Liver (tissue), 9 donors: ENCODE results near the gene PVALEF. TPM values are rescaled to one million over a fixed set of nuclear protein-coding genes. Genes with fewer than 3 reads are reported as not detected.

ENCODE experiments used
- DNase-seq: peaks from one replicate; pipeline ENCODE4 v3.0.0-alpha.2; 2017; ENCODE audit warnings: low spot score
- H3K27ac ChIP-seq, 2 donors: one replicate each; pipeline ENCODE4 v1.7.0; 2013; ENCODE audit warnings: inconsistent platforms in 2 of 2, low read length in 2 of 2, control low read depth in 1 of 2, low read depth in 1 of 2, mild to moderate bottlenecking in 1 of 2
- H3K27me3 ChIP-seq, 4 donors: one replicate each; pipeline versions ENCODE4 v1.6.1 to v1.7.0; 2013; ENCODE audit warnings: low read length in 3 of 4, inconsistent platforms in 1 of 4, mild to moderate bottlenecking in 1 of 4, moderate library complexity in 1 of 4; ENCODE audit not compliant: control insufficient read depth in 4 of 4, insufficient read depth in 4 of 4
- H3K36me3 ChIP-seq, 4 donors: one replicate each; pipeline versions ENCODE4 v1.6.1 to v1.7.0; 2013; ENCODE audit warnings: low read length in 3 of 4, mild to moderate bottlenecking in 3 of 4, low read depth in 1 of 4, moderate library complexity in 1 of 4; ENCODE audit not compliant: control insufficient read depth in 4 of 4, insufficient read depth in 3 of 4
- H3K4me1 ChIP-seq, 4 donors: one replicate each; pipeline versions ENCODE4 v1.6.1 to v1.7.0; 2013; ENCODE audit warnings: low read length in 3 of 4, mild to moderate bottlenecking in 3 of 4, moderate library complexity in 1 of 4; ENCODE audit not compliant: control insufficient read depth in 4 of 4, insufficient read depth in 4 of 4
- H3K4me3 ChIP-seq, 3 donors: one replicate each; pipeline versions ENCODE4 v1.6.1 to v1.7.0; 2013; ENCODE audit warnings: low read length in 3 of 3, control low read depth in 1 of 3, low read depth in 1 of 3, mild to moderate bottlenecking in 1 of 3
- H3K9ac ChIP-seq, 2 donors: one replicate each; pipeline ENCODE4 v1.7.0; 2013; ENCODE audit warnings: low read length in 2 of 2, mild to moderate bottlenecking in 2 of 2, moderate library complexity in 2 of 2, control low read depth in 1 of 2, low read depth in 1 of 2
- H3K9me3 ChIP-seq, 4 donors: one replicate each; pipeline versions ENCODE4 v1.6.1 to v1.7.0; 2013; ENCODE audit warnings: low read length in 3 of 4; ENCODE audit not compliant: control insufficient read depth in 4 of 4
- CTCF ChIP-seq: fragments of 150-350 bp; IDR thresholded peaks from 2 replicates; pipeline ENCODE4 v1.5.1; 2017; ENCODE audit warnings: improper control_type of control experiment, low read depth, low read length; ENCODE audit not compliant: missing input control
- EGR1 ChIP-seq, 2 donors: IDR thresholded peaks; 2 replicates each; pipeline ENCODE4 v1.6.1; 2016 to 2018; ENCODE audit warnings: antibody characterized with exemption in 2 of 2, low read depth in 2 of 2
- FOXA1 ChIP-seq: IDR thresholded peaks from 2 replicates; pipeline ENCODE4 v1.6.1; 2016; ENCODE audit warnings: antibody characterized with exemption
- FOXA2 ChIP-seq: IDR thresholded peaks from 2 replicates; pipeline ENCODE4 v1.6.1; 2016; ENCODE audit warnings: antibody characterized with exemption
- GABPA ChIP-seq, 2 donors: IDR thresholded peaks in 1 of 2; conservative IDR thresholded peaks in 1 of 2; 2 replicates each; pipeline ENCODE4 v1.6.1; 2016; ENCODE audit warnings: antibody characterized with exemption in 2 of 2, mild to moderate bottlenecking in 1 of 2, moderate library complexity in 1 of 2
- HNF4G ChIP-seq: IDR thresholded peaks from 2 replicates; pipeline ENCODE4 v1.6.1; 2016; ENCODE audit warnings: antibody characterized with exemption
- JUND ChIP-seq, 2 donors: IDR thresholded peaks; 2 replicates each; pipeline ENCODE4 v1.6.1; 2016; ENCODE audit warnings: antibody characterized with exemption in 2 of 2
- NR2F2 ChIP-seq: IDR thresholded peaks from 2 replicates; pipeline ENCODE4 v1.6.1; 2016; ENCODE audit warnings: antibody characterized with exemption
- RXRA ChIP-seq, 2 donors: IDR thresholded peaks; 2 replicates each; pipeline ENCODE4 v1.6.1; 2017 to 2018; ENCODE audit warnings: antibody characterized with exemption in 2 of 2, mild to moderate bottlenecking in 1 of 2
- SP1 ChIP-seq: IDR thresholded peaks from 2 replicates; pipeline ENCODE4 v1.6.1; 2018; ENCODE audit warnings: antibody characterized with exemption, mild to moderate bottlenecking
- TAF1 ChIP-seq: conservative IDR thresholded peaks from 2 replicates; pipeline ENCODE4 v1.6.1; 2016; ENCODE audit warnings: antibody characterized with exemption, mild to moderate bottlenecking
- YY1 ChIP-seq: IDR thresholded peaks from 2 replicates; pipeline ENCODE4 v1.6.1; 2016; ENCODE audit warnings: antibody characterized with exemption, mild to moderate bottlenecking
- ZBTB33 ChIP-seq: IDR thresholded peaks from 2 replicates; pipeline ENCODE4 v1.6.1; 2016; ENCODE audit warnings: antibody characterized with exemption
- WGBS: extraction: QIAGEN DNeasy Blood & Tissue Kit; methylation state at CpG from one replicate; pipeline ENCODE4 v1.1.7; 2013; 5-methylcytosine and 5-hydroxymethylcytosine counted together
- polyA plus RNA-seq, 2 donors: library from polyadenylated mRNA; stranded (reverse) in 1 of 2; unstranded in 1 of 2; fragments of 200-250 nt in 1 of 2; fragments of >200 nt in 1 of 2; fragmentation: Nextera tagmentation in 1 of 2; extraction: Ambion mirVana in 1 of 2; gene quantifications; one replicate each; pipeline versions ENCODE4 v1.2.1 to v1.2.3, GENCODE V29; 2013 to 2015
- total RNA-seq, 2 donors: library from RNA; depleted of rRNA; stranded (reverse); fragments of >200 nt; gene quantifications; one replicate each; pipeline ENCODE4 v1.2.3, GENCODE V29; 2014
- TF ChIP-seq, protein P1 (sequence below): IDR thresholded peaks from 2 replicates; pipeline ENCODE4 v1.6.1; 2016; ENCODE audit warnings: antibody characterized with exemption, mild to moderate bottlenecking
- TF ChIP-seq, protein P2 (sequence below): IDR thresholded peaks from 2 replicates; pipeline ENCODE4 v1.6.1; 2016; ENCODE audit warnings: antibody characterized with exemption
- donor health status: healthy.
- donor health status: healthy.
- donor health status: healthy.
- donor health status: healthy.
- donor health status: healthy.

PVALEF gene
- total and polyA plus RNA-seq, 4 donors, result not detected

GRCh38 chr17:81206657-81207056, 41.4 kb downstream of the PVALEF start:
- 98% methylated on average over 12 of the region's 12 CpGs for WGBS
- no peaks in the 10 kb centered on the region for H3K9me3 ChIP-seq
- H3K36me3 ChIP-seq, result no peaks in the 10 kb centered on the region
- DNase-seq, result no peak
- H3K4me3 ChIP-seq, result no peak overlapping the region
- no peak for TF ChIP-seq SP1
- no peak for TF ChIP-seq FOXA2
- no peak for TF ChIP-seq YY1
- TF ChIP-seq FOXA1, result no peak
- TF ChIP-seq RXRA (IDR thresholded peaks at IDR 0.05), result no peak
- TF ChIP-seq, protein P1, sequence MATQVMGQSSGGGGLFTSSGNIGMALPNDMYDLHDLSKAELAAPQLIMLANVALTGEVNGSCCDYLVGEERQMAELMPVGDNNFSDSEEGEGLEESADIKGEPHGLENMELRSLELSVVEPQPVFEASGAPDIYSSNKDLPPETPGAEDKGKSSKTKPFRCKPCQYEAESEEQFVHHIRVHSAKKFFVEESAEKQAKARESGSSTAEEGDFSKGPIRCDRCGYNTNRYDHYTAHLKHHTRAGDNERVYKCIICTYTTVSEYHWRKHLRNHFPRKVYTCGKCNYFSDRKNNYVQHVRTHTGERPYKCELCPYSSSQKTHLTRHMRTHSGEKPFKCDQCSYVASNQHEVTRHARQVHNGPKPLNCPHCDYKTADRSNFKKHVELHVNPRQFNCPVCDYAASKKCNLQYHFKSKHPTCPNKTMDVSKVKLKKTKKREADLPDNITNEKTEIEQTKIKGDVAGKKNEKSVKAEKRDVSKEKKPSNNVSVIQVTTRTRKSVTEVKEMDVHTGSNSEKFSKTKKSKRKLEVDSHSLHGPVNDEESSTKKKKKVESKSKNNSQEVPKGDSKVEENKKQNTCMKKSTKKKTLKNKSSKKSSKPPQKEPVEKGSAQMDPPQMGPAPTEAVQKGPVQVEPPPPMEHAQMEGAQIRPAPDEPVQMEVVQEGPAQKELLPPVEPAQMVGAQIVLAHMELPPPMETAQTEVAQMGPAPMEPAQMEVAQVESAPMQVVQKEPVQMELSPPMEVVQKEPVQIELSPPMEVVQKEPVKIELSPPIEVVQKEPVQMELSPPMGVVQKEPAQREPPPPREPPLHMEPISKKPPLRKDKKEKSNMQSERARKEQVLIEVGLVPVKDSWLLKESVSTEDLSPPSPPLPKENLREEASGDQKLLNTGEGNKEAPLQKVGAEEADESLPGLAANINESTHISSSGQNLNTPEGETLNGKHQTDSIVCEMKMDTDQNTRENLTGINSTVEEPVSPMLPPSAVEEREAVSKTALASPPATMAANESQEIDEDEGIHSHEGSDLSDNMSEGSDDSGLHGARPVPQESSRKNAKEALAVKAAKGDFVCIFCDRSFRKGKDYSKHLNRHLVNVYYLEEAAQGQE, result no peak
- TF ChIP-seq, protein P2, sequence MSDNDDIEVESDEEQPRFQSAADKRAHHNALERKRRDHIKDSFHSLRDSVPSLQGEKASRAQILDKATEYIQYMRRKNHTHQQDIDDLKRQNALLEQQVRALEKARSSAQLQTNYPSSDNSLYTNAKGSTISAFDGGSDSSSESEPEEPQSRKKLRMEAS, result no peak
- no peak for TF ChIP-seq GABPA (IDR thresholded peaks at IDR 0.05 in 1 of 2, conservative IDR thresholded peaks at IDR 0.05 in 1 of 2)
- TF ChIP-seq NR2F2, result no peak
- TF ChIP-seq JUND (IDR thresholded peaks at IDR 0.05), result no peak
- TF ChIP-seq CTCF, result no peak
- no peak for TF ChIP-seq ZBTB33
- no peak for TF ChIP-seq HNF4G
- TF ChIP-seq TAF1, result no peak
- TF ChIP-seq EGR1 (IDR thresholded peaks at IDR 0.05; ENCODE audit: low read depth in 2 of 2), result no peak
- H3K9ac ChIP-seq, result no peak overlapping the region
- no peaks in the 10 kb centered on the region for H3K27me3 ChIP-seq
- no peak overlapping the region for H3K27ac ChIP-seq
- no peaks in the 10 kb centered on the region for H3K4me1 ChIP-seq
